Stimulated activated CD4-positive, alpha-beta T cell treated with anti-CD3 and anti-CD28 coated beads, TNF-alpha, amount 100 ng/mL, for 24 hours (primary cell): ENCODE measurements around the gene UGT1A3.

Experiments used
- DNase-seq, 3 experiments: peaks; one replicate each; pipeline ENCODE4 v3.0.0-alpha.2; 2020; ENCODE audit warnings: low read depth in 3 of 3

UGT1A3 gene

DNA sequence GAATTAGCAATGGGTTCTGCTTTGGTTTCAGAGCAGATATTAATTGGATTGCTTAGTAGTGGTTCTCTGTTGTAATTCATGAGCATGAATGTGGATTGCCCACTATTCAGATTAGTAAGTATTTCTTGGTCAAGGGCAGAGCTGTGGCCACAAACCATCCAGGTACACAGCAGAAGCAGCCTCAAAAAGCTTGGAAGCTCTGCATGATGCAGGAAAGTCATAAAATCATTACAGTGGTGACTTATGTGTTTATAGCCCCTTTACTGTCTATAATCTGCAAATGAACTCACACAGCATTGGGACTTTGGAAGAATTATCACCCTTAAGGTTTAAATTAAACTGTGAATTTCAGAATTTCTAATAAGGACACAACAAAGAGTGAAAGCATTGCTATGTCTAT is 29.3 kb downstream of the UGT1A3 start:
- DNase-seq: no peak

DNA sequence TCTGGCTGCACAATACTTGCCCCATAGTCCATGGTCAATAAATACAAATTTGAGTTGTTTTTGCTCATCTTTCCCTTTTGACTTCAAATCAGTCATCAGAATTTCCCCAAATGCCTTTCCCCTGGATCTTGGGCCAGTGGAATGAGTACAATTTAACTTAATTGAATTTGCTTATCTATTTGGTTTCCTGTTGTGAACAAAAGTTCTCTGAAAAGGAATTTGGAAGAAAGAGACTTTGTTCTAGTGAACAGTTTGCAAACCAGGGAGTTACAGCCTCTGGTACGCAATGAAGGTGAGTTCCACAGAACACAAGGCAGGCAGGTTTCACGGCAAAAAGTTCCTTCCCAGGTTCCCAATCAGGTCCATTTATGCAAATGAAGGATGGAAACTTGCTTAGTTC is 30.0 kb downstream of the UGT1A3 start:
- no peak for DNase-seq

DNA sequence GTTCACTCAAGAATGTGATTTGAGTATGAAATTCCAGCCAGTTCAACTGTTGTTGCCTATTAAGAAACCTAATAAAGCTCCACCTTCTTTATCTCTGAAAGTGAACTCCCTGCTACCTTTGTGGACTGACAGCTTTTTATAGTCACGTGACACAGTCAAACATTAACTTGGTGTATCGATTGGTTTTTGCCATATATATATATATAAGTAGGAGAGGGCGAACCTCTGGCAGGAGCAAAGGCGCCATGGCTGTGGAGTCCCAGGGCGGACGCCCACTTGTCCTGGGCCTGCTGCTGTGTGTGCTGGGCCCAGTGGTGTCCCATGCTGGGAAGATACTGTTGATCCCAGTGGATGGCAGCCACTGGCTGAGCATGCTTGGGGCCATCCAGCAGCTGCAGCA is 31.2 kb downstream of the UGT1A3 start, which contains the start of gene UGT1A1:
Gene UGT1A1, plus strand, starts transcription at position 228 of the 400 bp plus-strand sequence. Its CDS starts 18 bp downstream, at position 246.
- DNase-seq: no peak

DNA sequence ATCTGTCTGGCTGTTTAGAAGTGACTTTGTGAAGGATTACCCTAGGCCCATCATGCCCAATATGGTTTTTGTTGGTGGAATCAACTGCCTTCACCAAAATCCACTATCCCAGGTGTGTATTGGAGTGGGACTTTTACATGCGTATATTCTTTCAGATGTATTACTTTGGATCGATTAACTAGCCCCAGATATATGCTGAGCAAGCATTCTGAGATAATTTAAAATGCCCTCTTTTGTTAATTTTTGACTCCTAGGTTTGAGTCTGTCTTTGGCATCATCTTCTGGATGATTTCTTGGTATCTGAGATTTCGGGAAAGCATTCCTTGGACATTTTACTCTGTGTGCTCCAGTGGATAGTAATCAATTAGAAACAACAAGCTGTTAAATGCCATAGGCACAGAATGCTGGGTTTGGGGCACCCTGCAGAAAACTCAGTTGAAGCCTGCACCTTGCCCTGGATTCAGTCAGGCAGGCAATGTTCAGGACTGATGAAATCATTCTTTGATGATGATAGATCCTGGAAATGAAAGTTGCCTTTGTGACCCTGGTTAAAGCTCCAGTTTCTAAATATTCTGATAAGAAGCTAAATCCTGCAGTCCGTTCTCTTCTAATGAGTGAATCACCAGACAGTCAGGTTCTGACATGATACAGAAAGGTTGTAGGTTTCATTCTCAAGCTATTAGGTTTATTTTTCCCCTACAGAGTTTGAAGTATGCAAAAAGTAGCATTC is 32.4 kb downstream of the UGT1A3 start:
- DNase-seq: no peak

DNA sequence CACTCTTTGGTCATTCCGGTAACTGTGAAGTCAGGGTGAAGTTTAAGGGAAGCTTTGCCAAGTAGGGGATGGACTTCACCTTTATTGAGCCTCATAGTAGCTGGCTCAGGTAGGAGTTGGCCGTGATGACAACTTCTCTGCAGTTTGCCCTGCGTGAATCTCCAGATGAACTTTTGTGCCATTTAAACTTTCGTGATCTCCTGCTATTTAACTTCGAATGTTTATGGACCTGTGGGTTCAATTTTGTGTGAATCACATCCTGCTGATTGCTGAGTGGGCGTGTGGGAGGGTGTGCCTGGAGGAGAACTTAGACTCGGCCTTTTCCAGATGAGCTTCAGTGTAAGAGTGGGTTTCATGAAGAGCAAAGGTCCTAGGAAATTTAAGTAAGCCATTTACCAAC is 35.4 kb downstream of the UGT1A3 start:
- no peak for DNase-seq

DNA sequence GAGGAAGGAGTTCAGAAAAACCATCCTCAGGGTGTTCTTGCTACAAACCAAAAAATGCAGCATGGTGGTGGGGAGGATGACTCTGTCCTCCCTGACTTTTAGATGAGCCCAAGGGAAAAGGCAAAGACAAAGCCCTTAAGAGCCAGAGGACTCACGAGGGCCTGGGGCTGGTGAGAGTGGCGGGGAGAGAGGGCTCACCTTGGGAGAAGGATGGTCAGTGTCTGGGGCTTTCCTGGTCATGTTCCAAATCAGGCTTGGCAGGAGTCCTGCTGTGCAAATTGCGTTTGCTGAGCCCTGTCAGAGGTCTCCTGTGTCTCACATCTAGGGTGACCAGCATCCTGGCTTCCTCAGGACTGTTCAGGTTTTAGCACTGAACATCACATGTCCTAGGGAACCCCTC is 35.9 kb downstream of the UGT1A3 start:
- no peak for DNase-seq

DNA sequence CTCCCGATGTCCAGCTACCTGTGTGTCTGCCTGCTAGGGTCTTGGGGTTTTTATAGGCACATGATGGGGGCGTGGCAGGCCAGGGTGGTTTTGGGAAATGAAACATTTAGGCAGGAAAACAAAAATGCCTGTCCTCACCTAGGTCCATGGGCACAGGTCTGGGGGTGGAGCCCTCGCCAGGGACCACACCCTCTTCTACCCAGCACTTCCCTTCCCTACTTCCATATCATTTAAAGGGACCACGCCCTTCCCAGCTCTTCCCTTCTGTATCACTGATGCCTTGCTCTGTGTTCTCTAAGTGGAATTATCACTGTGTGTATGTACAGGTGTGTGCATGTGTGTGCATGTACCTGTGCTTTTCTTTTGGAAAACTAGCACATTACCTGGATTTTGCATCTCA is 37.6 kb downstream of the UGT1A3 start:
- no peak for DNase-seq

DNA sequence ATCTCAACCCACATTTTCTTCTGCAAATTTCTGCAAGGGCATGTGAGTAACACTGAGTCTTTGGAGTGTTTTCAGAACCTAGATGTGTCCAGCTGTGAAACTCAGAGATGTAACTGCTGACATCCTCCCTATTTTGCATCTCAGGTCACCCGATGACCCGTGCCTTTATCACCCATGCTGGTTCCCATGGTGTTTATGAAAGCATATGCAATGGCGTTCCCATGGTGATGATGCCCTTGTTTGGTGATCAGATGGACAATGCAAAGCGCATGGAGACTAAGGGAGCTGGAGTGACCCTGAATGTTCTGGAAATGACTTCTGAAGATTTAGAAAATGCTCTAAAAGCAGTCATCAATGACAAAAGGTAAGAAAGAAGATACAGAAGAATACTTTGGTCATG is 39.2 kb downstream of the UGT1A3 start:
- no peak for DNase-seq

DNA sequence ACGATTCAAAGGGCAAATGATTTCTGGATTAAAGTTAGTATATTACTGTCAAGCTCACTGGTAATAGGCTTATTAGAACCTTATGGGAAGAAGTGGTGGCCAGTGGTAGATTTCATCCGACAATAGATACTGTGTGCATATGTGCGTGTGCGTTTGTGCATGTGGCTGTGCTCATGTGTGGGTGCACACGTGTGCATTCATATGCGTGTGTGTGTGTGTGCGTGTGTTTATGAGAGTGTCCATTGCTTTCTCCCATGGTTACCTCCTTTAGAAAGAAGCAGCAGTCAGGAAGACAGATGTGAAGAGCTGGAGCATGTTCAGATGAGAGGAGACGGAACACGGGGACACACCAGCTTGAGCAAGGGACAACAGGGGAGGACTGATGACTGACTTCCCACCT is 40.4 kb downstream of the UGT1A3 start:
- no peak for DNase-seq

DNA sequence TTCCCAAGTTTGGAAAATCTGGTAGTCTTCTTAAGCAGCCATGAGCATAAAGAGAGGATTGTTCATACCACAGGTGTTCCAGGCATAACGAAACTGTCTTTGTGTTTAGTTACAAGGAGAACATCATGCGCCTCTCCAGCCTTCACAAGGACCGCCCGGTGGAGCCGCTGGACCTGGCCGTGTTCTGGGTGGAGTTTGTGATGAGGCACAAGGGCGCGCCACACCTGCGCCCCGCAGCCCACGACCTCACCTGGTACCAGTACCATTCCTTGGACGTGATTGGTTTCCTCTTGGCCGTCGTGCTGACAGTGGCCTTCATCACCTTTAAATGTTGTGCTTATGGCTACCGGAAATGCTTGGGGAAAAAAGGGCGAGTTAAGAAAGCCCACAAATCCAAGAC is 43.3 kb downstream of the UGT1A3 start:
- DNase-seq: no peak

DNA sequence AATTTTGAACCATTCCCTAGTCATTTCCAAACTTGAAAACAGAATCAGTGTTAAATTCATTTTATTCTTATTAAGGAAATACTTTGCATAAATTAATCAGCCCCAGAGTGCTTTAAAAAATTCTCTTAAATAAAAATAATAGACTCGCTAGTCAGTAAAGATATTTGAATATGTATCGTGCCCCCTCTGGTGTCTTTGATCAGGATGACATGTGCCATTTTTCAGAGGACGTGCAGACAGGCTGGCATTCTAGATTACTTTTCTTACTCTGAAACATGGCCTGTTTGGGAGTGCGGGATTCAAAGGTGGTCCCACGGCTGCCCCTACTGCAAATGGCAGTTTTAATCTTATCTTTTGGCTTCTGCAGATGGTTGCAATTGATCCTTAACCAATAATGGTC is 43.7 kb downstream of the UGT1A3 start:
- DNase-seq: no peak

DNA sequence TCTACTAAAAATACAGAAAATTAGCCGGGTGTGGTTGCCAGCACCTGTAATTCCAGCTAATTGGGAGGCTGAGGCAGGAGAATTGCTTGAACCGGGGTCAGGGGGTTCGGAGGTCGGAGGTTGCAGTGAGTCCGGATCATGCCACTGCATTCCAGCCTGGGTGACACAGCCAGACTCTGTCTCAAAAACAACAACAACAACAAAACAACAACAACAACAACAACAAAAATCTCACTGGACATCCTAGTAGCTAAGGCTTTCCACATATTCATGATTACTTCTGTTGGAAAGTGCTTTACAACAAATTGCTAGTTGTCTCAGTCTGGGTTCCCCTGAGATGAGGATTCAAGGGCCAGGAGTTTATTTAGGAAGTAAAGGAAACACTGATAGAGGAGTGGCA is 45.0 kb downstream of the UGT1A3 start:
- DNase-seq: no peak

DNA sequence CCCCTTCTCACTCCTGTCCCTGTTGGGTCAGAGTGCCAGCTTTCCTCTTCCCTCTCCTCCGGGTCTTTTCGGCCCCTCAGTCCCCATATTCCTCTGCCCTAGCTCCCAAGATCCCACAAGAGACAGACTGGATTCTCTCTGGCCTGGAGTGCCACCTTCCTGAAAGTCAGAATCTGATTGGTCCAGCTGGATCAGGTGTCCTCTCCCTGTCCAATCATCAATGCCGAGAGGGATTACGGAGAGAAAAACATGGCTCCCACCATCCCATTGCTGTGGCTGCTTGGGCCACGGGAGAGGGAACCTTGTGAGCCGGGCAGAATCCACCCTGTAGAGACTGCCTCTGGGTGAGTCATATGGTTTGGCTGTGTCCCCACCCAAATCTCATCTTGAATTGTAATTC is 46.6 kb downstream of the UGT1A3 start:
- no peak for DNase-seq

DNA sequence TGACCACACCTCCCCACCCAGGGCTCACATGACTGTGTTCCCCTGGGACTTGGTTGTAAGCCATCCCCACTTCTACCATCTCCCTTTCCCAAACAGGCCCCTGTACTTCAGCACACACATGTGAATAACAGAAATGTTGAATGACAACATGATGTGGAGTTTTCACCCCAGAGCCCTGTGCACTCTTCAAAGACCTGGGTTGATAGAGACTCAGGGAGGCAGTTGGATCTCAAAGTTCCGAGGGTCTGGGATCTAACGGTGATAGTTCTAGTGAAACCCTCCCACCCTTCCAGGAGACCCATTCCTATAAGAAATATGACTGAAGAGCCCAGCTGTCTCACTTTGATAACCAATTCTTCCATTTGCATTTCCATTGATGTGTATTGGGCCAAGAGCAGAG is 49.2 kb downstream of the UGT1A3 start, which contains the start of gene MROH2A:
Gene MROH2A, plus strand, starts transcription at position 301 of the 400 bp plus-strand sequence. CDS start 1,029 bp downstream, outside the sequence.
- DNase-seq: no peak

DNA sequence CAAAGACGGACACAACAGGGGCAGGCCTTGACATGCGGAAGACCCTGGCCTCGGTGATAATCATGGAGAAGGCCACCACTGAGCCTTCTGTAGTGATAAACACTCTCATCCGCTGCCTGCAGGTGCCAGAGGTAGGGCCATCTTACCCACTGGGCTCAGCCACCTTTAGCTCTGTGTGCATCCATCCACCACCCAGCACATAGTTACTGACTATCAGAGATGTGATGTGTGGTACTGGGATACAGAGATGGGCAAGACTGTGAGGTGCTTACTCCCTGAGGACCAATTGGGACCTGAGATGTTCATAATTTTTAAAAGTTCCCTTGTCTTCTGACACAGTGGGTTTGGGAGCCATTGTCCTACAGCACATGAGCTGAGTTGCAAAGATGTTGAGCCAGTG is 50.9 kb downstream of the UGT1A3 start:
- DNase-seq: no peak

DNA sequence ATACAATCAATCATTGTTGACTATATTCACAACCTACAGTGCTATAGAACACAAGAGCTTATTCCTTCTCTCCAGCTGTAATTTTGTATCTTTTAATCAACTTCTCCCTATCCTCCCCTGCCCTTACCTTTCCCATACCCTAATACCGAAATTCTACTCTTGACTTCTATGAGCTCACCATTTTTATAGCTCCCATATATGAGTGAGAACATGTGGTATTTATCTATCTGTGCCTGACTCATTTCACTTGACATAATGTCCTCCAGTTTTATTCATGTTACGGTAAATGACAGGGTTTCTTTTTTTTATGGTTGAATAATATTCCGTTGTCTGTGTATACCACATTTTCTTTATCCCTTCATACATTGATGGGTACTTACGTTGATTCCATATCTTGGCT is 51.9 kb downstream of the UGT1A3 start:
- no peak for DNase-seq

DNA sequence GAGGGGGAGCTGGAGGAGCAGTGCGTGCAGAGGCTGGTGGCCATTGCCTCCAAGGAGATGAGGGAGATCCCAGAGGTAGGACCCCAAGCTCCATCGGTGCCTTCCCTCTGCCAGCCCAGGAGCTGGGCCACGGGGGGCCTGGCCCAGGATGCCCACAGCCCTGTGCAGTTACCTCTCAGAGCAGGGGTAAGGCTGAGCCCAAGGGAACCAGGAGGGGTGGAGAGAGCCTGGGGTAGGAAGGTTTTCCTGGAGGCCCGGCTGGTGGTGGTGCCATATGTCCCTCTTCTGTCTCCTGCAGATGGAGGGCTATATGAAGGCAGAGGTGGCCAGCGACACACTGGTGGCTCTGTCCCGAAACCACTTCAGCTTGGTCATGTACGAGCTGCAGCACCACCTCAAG is 60.7 kb downstream of the UGT1A3 start:
- DNase-seq: no peak

DNA sequence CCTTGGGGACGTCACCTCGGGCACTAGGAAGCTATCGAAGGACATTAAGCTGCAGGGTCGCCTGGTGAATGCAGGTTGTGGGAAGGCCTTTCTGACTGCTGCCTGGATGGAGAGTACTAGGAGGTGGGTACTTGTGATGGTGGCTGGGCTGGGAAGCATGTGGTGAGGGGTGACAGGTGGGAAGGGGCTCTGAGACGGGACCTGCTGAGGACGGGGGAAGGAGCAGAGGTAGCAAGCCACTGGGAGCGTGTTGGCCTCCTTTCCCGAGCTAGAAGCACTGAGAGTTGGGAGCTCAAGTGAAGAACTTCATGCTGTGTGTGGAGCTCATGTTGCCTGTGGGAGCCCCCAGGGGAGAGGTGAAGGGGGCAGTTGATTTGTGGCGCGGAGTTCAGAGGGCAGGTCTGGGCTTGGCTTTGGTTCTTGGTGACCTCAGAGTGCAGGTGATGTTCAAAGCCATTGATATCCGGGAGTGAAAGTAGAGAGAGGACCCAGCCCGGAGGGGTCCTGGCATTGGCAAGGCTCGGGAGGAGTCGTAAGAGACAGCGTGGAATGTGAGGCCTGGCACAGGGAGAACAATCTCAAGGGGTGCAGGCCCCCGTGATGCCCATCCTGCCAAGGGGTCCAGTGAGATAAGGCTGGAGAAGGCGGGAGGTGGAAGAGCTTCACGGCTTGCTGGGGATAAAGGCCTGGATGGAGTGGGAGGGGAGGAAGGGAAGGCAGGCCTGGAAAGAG is 62.5 kb downstream of the UGT1A3 start:
- DNase-seq: no peak

DNA sequence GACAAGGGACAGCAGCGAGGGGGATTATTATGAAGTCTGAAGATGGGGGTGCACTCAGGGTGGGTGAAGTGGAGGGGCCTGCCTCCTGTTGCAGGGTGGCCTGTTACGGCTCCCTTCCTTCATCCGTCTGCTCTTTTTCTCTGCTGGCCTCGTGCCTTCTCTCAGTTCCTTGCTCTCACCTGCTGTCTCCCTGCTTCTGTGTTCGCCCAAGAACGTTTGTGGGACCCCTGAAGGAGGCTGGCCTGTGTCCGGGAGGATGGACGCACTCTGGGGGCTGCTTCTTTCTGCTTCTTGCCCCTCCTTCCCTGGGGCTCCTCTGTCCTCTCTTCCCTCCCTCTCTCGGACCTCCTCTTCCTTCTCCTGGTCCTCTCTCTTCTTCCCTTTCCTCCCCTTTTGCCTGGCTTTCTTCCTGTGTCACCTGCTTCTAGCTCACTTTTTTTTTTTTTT is 63.1 kb downstream of the UGT1A3 start:
- DNase-seq: no peak

DNA sequence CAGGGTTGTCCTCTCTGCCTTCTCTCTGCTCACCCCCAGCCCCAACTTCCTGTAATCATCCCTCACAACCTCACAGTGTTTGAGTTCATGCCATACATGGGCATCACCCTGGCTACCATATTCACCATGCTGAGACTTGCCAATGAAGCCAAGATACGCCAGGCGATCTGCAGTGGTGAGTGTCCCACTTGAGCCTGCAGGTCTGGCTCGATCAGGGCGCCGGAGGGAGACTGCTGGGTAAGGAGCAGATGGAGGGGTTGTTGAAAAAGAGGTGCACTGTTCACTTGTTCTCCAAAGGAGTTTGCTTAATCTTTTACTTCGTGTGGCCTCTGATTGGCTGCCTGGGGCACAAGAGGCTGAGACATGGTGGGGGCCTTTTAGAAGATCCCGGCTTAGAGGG is 63.9 kb downstream of the UGT1A3 start:
- DNase-seq: no peak

DNA sequence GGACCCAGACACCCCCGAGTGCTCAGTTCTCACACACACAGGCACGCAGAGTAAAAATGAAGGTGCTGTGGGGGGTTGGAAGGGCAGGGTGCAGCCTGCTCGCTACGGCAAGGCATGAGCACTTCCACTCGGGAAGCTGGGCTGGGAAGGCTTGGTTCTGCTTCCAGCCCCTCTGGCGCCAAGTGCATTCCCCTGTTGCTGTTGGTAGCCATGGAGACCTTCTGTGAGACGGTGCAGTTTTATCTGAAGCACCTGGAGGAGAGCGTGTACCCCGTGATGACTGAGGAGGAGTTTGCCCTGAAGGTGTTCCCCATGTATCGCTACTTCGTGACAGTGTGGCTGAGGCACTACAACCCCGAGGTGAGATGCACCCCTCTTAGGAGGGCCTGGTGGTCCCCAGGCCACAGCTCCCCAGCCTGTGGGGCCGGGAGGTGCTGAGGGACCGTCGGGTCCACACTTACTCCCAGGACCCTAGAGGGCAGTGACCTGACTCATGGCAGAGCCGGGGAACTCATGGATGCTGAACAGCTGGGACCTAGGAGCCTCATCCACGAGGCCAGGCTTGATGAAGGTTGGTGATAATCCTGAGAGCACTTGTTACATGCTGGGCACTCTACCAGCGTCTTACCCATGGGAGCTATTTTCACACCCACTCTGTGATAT is 64.8 kb downstream of the UGT1A3 start:
- no peak for DNase-seq

DNA sequence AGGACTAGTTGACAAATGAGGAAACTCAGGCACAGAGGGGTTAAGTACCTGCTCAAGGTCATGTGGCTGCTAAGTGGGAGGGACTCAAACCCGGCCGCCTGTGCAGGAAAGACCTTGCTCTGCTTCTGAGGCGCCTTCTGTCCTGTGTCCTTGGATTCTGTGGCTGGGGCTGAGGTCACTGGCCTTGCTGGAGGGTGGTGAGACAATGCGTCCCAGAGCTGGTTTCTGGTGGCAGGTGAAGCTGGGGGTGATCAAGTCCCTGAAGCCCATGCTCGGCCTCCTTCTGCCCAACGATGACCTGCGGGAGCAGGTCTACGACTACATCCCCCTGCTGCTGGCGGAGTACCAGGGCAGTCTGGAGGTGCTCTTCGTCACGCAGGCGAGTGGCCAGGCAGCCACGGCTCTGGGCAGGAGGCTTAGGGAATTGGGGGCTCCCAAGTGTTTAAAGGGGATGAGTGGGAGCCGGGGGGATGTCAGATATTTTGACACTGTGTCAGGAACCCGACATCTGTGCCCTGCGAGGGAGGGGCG is 65.4 kb downstream of the UGT1A3 start:
- DNase-seq: no peak
